Measurements from ENCODE around the gene IL22.

DNA sequence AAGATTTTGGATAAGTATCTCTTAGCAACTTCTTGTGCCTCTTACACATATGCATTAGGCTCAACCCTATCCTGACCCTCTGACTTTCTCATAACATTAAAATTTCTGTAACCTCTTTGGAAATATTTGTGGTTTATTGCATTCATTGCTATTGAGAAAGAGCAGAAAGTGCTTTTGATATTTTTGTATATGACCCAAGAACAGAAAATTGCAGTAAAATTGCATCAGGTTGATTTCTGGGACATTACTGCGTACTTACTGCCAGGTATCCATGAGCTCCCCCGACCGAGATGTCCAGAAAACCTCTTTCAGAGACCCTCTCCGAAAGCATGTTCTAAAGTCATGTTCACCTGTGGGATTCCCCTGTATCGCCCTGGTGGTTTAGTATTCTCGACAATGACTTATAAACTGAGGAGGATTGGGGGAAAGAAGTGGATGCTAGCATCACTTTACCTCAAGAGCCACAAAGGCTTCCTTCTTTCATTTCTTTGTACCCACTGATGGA is 14.5 kb upstream of the IL22 start:
- TF ChIP-seq ZNF707 (CRISPR knock-in tag; conservative IDR thresholded peaks at IDR 0.05): no peak
- no peak for TF ChIP-seq NFATC3 (IDR thresholded peaks at IDR 0.05)
- TF ChIP-seq, protein P1, sequence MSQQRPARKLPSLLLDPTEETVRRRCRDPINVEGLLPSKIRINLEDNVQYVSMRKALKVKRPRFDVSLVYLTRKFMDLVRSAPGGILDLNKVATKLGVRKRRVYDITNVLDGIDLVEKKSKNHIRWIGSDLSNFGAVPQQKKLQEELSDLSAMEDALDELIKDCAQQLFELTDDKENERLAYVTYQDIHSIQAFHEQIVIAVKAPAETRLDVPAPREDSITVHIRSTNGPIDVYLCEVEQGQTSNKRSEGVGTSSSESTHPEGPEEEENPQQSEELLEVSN (IDR thresholded peaks at IDR 0.05; ENCODE audit: borderline replicate concordance in 1 of 2, extremely low read depth in 1 of 2, insufficient read depth in 1 of 2, insufficient read length in 1 of 2, low read depth in 1 of 2, low read length in 1 of 2, poor library complexity in 1 of 2, severe bottlenecking in 1 of 2): no peak
- TF ChIP-seq, protein P2, sequence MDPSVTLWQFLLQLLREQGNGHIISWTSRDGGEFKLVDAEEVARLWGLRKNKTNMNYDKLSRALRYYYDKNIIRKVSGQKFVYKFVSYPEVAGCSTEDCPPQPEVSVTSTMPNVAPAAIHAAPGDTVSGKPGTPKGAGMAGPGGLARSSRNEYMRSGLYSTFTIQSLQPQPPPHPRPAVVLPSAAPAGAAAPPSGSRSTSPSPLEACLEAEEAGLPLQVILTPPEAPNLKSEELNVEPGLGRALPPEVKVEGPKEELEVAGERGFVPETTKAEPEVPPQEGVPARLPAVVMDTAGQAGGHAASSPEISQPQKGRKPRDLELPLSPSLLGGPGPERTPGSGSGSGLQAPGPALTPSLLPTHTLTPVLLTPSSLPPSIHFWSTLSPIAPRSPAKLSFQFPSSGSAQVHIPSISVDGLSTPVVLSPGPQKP (CRISPR knock-in tag; IDR thresholded peaks at IDR 0.05): no peak
- TF ChIP-seq SIX5 (IDR thresholded peaks at IDR 0.05; ENCODE audit: borderline replicate concordance in 1 of 2, insufficient read depth in 1 of 2, low read depth in 1 of 2, low read length in 2 of 2): no peak
- TF ChIP-seq, protein P3, sequence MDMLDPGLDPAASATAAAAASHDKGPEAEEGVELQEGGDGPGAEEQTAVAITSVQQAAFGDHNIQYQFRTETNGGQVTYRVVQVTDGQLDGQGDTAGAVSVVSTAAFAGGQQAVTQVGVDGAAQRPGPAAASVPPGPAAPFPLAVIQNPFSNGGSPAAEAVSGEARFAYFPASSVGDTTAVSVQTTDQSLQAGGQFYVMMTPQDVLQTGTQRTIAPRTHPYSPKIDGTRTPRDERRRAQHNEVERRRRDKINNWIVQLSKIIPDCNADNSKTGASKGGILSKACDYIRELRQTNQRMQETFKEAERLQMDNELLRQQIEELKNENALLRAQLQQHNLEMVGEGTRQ (CRISPR knock-in tag; IDR thresholded peaks at IDR 0.05): no peak
- TF ChIP-seq, protein P4, sequence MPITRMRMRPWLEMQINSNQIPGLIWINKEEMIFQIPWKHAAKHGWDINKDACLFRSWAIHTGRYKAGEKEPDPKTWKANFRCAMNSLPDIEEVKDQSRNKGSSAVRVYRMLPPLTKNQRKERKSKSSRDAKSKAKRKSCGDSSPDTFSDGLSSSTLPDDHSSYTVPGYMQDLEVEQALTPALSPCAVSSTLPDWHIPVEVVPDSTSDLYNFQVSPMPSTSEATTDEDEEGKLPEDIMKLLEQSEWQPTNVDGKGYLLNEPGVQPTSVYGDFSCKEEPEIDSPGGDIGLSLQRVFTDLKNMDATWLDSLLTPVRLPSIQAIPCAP (CRISPR knock-in tag; IDR thresholded peaks at IDR 0.05; ENCODE audit: borderline replicate concordance): no peak
- TF ChIP-seq, protein P5, sequence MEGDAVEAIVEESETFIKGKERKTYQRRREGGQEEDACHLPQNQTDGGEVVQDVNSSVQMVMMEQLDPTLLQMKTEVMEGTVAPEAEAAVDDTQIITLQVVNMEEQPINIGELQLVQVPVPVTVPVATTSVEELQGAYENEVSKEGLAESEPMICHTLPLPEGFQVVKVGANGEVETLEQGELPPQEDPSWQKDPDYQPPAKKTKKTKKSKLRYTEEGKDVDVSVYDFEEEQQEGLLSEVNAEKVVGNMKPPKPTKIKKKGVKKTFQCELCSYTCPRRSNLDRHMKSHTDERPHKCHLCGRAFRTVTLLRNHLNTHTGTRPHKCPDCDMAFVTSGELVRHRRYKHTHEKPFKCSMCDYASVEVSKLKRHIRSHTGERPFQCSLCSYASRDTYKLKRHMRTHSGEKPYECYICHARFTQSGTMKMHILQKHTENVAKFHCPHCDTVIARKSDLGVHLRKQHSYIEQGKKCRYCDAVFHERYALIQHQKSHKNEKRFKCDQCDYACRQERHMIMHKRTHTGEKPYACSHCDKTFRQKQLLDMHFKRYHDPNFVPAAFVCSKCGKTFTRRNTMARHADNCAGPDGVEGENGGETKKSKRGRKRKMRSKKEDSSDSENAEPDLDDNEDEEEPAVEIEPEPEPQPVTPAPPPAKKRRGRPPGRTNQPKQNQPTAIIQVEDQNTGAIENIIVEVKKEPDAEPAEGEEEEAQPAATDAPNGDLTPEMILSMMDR (IDR thresholded peaks at IDR 0.05 in 2 of 3, conservative IDR thresholded peaks at IDR 0.05 in 1 of 3; ENCODE audit: insufficient read depth in 2 of 3, low read depth in 1 of 3, low read length in 3 of 3): no peak
- TF ChIP-seq, protein P6, sequence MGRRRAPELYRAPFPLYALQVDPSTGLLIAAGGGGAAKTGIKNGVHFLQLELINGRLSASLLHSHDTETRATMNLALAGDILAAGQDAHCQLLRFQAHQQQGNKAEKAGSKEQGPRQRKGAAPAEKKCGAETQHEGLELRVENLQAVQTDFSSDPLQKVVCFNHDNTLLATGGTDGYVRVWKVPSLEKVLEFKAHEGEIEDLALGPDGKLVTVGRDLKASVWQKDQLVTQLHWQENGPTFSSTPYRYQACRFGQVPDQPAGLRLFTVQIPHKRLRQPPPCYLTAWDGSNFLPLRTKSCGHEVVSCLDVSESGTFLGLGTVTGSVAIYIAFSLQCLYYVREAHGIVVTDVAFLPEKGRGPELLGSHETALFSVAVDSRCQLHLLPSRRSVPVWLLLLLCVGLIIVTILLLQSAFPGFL (CRISPR knock-in tag; IDR thresholded peaks at IDR 0.05): no peak
- no peak for TF ChIP-seq NFXL1 (CRISPR knock-in tag; IDR thresholded peaks at IDR 0.05)
- TF ChIP-seq, protein P7, sequence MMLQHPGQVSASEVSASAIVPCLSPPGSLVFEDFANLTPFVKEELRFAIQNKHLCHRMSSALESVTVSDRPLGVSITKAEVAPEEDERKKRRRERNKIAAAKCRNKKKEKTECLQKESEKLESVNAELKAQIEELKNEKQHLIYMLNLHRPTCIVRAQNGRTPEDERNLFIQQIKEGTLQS (IDR thresholded peaks at IDR 0.05): no peak
- TF ChIP-seq, protein P7 (CRISPR knock-in tag; conservative IDR thresholded peaks at IDR 0.05): no peak
- TF ChIP-seq SPI1 (IDR thresholded peaks at IDR 0.05; ENCODE audit: borderline replicate concordance, low read depth, low read length): no peak
- no peak for TF ChIP-seq DIDO1 (tag; IDR thresholded peaks at IDR 0.05; ENCODE audit: low read depth)
